Caco-2 (cell line): ENCODE measurements around the gene CENPX. TPM values are rescaled to one million over a fixed set of nuclear protein-coding genes. Genes with fewer than 3 reads are reported as not detected.

ENCODE experiments used
- BruUV-seq: library from RNA; stranded (reverse); fragments of 400-500 nt; replicated peaks from 2 replicates; lab custom pipeline; 2021; lab: Mats Ljungman, UMichigan
- CTCF ChIA-PET: fragments of 300-600 bp; sonication (Branson Sonifier 250); formaldehyde crosslinking; loops from one replicate; lab custom pipeline; 2022; ENCODE audit warnings: antibody characterized with exemption; lab: Charles Lee
- POLR2A ChIA-PET: fragments of 300-600 bp; sonication (Branson Sonifier 250); formaldehyde crosslinking; loops from one replicate; lab custom pipeline; 2022; ENCODE audit warnings: antibody characterized with exemption; lab: Charles Lee
- DNase-seq, 2 experiments: peaks; one replicate each; pipeline versions ENCODE4 v3.0.0 to v3.0.0-alpha.2; 2020 to 2022
- H3K27me3 ChIP-seq: replicated peaks from 2 replicates; pipeline ENCODE4 v1.6.0; 2011; ENCODE audit warnings: low read length; ENCODE audit not compliant: control insufficient read depth, insufficient read depth
- H3K36me3 ChIP-seq: 2 replicates; pipeline ENCODE4 v1.5.1; 2011; ENCODE audit warnings: low read length; ENCODE audit not compliant: control insufficient read depth, insufficient read depth
- H3K4me1 ChIP-seq: fragments of 250-450 bp; sonication (Bioruptor Pico); 2 replicates; pipeline ENCODE4 v1.5.1; 2020; ENCODE audit warnings: mild to moderate bottlenecking
- H3K4me3 ChIP-seq: 2 replicates; pipeline ENCODE4 v1.5.1; 2011; ENCODE audit warnings: low read depth, mild to moderate bottlenecking, control low read depth, low read length
- H3K9me3 ChIP-seq: fragments of 250-450 bp; sonication (Bioruptor Pico); 2 replicates; pipeline ENCODE4 v1.5.1; 2020; ENCODE audit warnings: mild to moderate bottlenecking, moderate library complexity
- H3K27ac Mint-ChIP-seq: one replicate; pipeline ENCODE4 v1.8.0; 2022; ENCODE audit warnings: mixed read lengths; ENCODE audit not compliant: unreplicated experiment
- H3K27me3 Mint-ChIP-seq: one replicate; pipeline ENCODE4 v1.8.0; 2022; ENCODE audit warnings: mixed read lengths; ENCODE audit not compliant: insufficient read depth, unreplicated experiment
- H3K36me3 Mint-ChIP-seq: one replicate; pipeline ENCODE4 v1.8.0; 2022; ENCODE audit warnings: mild to moderate bottlenecking, mixed read lengths; ENCODE audit not compliant: insufficient read depth, unreplicated experiment
- H3K4me1 Mint-ChIP-seq: one replicate; pipeline ENCODE4 v1.8.0; 2022; ENCODE audit warnings: low read depth, mixed read lengths; ENCODE audit not compliant: unreplicated experiment
- H3K4me3 Mint-ChIP-seq: one replicate; pipeline ENCODE4 v1.8.0; 2022; ENCODE audit warnings: mild to moderate bottlenecking, moderate library complexity, mixed read lengths; ENCODE audit not compliant: unreplicated experiment
- H3K9me3 Mint-ChIP-seq: one replicate; pipeline ENCODE4 v1.8.0; 2022; ENCODE audit warnings: mixed read lengths; ENCODE audit not compliant: unreplicated experiment
- intact Hi-C: fragments of 100-400 bp; cut with micrococcal nuclease; formaldehyde crosslinking; loops from one replicate; pipeline ENCODE4 v1.10.0; 2022; ENCODE audit not compliant: unreplicated experiment
- total RNA-seq: library from RNA; stranded (reverse); gene quantifications from 2 replicates; pipeline ENCODE4 v1.2.3, GENCODE V29; 2022
- TF ChIP-seq, protein P1 (sequence below), 2 experiments: fragments of 200-600 bp in 1 of 2; IDR thresholded peaks; 1 replicate in 1 of 2; 2 replicates in 1 of 2; pipeline versions ENCODE4 v1.5.1 to v1.8.0; 2011 to 2022; ENCODE audit warnings: antibody characterized with exemption in 1 of 2, control low read depth in 1 of 2, inconsistent platforms in 1 of 2, low read depth in 1 of 2, low read length in 1 of 2, mild to moderate bottlenecking in 1 of 2, moderate library complexity in 1 of 2; ENCODE audit not compliant: insufficient read depth in 1 of 2, severe bottlenecking in 1 of 2, unreplicated experiment in 1 of 2

The CENPX gene
- total RNA-seq, 1 experiment from 2014 or later = 85.3 TPM

- H3K36me3 ChIP-seq = no peaks in the 10 kb centered on the region; the same call in none of the 2 replicates
- ChIA-PET CTCF (interaction anchor here (0.6 to 5.0 kb wide), 9 partner anchors 9 to 533 kb away, joined by 3 to 92 read pairs (median 11); partner anchors contain the start of genes DCXR, NOTUM and RAC3), POLR2A (interaction anchor here (2.1 to 2.9 kb wide), 3 partner anchors 10 to 62 kb away, joined by 7 to 51 read pairs (median 12); partner anchors contain the start of genes DCXR and RAC3)
- Mint-ChIP-seq H3K9me3 (no peaks in the 10 kb centered on the region), H3K27ac (peak overlapping the region; percentile 82), H3K36me3 (peaks cover 65% of the 10 kb centered on the region), H3K4me1 (peaks cover 6% of the 10 kb centered on the region), H3K4me3 (peak overlapping the region; percentile 83), H3K27me3 (no peaks in the 10 kb centered on the region)
- DNase-seq = peak; percentile 77 to 79
- BruUV-seq = no TSS peak
- peaks cover 15% of the 10 kb centered on the region for H3K4me1 ChIP-seq
- H3K9me3 ChIP-seq = no peaks in the 10 kb centered on the region
- intact Hi-C loops = loop anchor here (1.0 to 5.0 kb wide), 3 partner anchors 60 to 149 kb away; partner anchors contain the start of genes ARHGDIA, MAFG and NOTUM
- no peaks in the 10 kb centered on the region for H3K27me3 ChIP-seq
- TF ChIP-seq, protein P1, sequence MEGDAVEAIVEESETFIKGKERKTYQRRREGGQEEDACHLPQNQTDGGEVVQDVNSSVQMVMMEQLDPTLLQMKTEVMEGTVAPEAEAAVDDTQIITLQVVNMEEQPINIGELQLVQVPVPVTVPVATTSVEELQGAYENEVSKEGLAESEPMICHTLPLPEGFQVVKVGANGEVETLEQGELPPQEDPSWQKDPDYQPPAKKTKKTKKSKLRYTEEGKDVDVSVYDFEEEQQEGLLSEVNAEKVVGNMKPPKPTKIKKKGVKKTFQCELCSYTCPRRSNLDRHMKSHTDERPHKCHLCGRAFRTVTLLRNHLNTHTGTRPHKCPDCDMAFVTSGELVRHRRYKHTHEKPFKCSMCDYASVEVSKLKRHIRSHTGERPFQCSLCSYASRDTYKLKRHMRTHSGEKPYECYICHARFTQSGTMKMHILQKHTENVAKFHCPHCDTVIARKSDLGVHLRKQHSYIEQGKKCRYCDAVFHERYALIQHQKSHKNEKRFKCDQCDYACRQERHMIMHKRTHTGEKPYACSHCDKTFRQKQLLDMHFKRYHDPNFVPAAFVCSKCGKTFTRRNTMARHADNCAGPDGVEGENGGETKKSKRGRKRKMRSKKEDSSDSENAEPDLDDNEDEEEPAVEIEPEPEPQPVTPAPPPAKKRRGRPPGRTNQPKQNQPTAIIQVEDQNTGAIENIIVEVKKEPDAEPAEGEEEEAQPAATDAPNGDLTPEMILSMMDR (IDR thresholded peaks at IDR 0.05; ENCODE audit: insufficient read depth in 1 of 2, low read depth in 1 of 2, low read length in 1 of 2, severe bottlenecking in 1 of 2, unreplicated experiment in 1 of 2) = peak; percentile 67 to 80
- peak overlapping the region; percentile 85 for H3K4me3 ChIP-seq
Measured at GRCh38 chr17:82021107-82021899, 1.4 kb downstream of the CENPX start.

GRCh38 chr17:82020572-82021106 is 2.0 kb downstream of the CENPX start:
- Mint-ChIP-seq H3K27me3 (no peaks in the 10 kb centered on the region), H3K4me1 (peaks cover 6% of the 10 kb centered on the region), H3K4me3 (peak overlapping the region; percentile 83), H3K9me3 (no peaks in the 10 kb centered on the region), H3K36me3 (peaks cover 65% of the 10 kb centered on the region), H3K27ac (peak overlapping the region; percentile 82)
- no TSS peak for BruUV-seq
- Histone ChIP-seq H3K4me1 (peaks cover 15% of the 10 kb centered on the region), H3K9me3 (no peaks in the 10 kb centered on the region), H3K4me3 (no peak overlapping the region), H3K36me3 (no peaks in the 10 kb centered on the region; the same call in none of the 2 replicates), H3K27me3 (no peaks in the 10 kb centered on the region)
- POLR2A ChIA-PET = interaction anchor here (2.9 kb wide), 1 partner anchor 11 kb away, joined by 12 read pairs; the partner anchor contains the start of gene RAC3
- DNase-seq = no peak
- intact Hi-C loops = loop anchor here (1.0 to 5.0 kb wide), 3 partner anchors 59 to 148 kb away; partner anchors contain the start of genes ARHGDIA, MAFG and NOTUM
- CTCF ChIA-PET = interaction anchor here (0.6 to 5.0 kb wide), 11 partner anchors 10 to 290 kb away, joined by 3 to 92 read pairs (median 5); partner anchors contain the start of genes DCXR, NOTUM and RAC3
- TF ChIP-seq, protein P1 (IDR thresholded peaks at IDR 0.05; ENCODE audit: insufficient read depth in 1 of 2, low read depth in 1 of 2, low read length in 1 of 2, severe bottlenecking in 1 of 2, unreplicated experiment in 1 of 2) = no peak
